ENCODE data around the gene DPM2.

DPM2 gene

GRCh38 chr9:127983847-127984289 is 46.2 kb upstream of the DPM2 start:
- peaks cover 11% of the 10 kb centered on the region; the same call in 1 of the 2 replicates for H3K79me2 ChIP-seq (ENCODE audit: insufficient read depth, low read length)
- H3K4me2 ChIP-seq (ENCODE audit: insufficient read depth, low read length) = no peak overlapping the region
- H3K4me1 ChIP-seq (ENCODE audit: insufficient read depth, low read length) = peaks cover 23% of the 10 kb centered on the region
- DNase-seq (no peak), ATAC-seq (ENCODE audit: insufficient read depth, low read depth) (no peak)
- H3K9me3 ChIP-seq (ENCODE audit: insufficient read depth, low read length, severe bottlenecking) = no peaks in the 10 kb centered on the region
- H3K36me3 ChIP-seq (ENCODE audit: insufficient read depth, low read length) = no peaks in the 10 kb centered on the region
- no peak overlapping the region for H2AFZ ChIP-seq (ENCODE audit: low read depth, low read length)
- no peaks in the 10 kb centered on the region for H3K27me3 ChIP-seq (ENCODE audit: insufficient read depth, low read length, poor library complexity)
- H3K27ac ChIP-seq (ENCODE audit: low read length) = no peak overlapping the region
- TF ChIP-seq CTCF (IDR thresholded peaks at IDR 0.05; ENCODE audit: borderline replicate concordance, extremely low read depth, low read length, poor library complexity, severe bottlenecking) = no peak
- TF ChIP-seq EZH2 (IDR thresholded peaks at IDR 0.05; ENCODE audit: borderline replicate concordance, low read depth, low read length, severe bottlenecking) = no peak
- H4K20me1 ChIP-seq (ENCODE audit: insufficient read depth, low read length) = peaks cover 7% of the 10 kb centered on the region; the same call in 1 of the 2 replicates
- no peak overlapping the region for H3K4me3 ChIP-seq (ENCODE audit: low read depth in 1 of 2, low read length in 2 of 2)
- no peak overlapping the region for H3K9ac ChIP-seq (ENCODE audit: low read depth, low read length)

DNA sequence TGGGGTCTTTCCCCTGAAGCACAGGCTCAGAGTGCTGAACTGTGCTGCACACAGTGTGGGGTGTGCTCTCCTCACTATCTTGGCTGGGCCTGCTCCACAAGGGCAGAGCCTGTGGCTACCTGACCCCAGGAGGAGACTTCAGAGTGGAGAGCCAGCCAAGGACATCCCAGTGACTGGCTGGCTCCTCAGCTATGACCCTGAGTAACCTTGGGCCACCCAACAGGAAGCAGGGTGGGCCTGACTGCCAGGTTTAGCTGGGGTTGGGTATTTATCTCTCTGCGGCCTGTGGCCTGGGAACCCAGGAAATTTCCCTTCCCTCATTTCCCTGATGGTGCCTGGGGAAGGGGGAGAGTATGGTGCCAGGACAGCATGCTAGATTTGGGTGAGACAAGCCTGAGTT is 45.3 kb upstream of the DPM2 start:
- Histone ChIP-seq H3K4me3 (ENCODE audit: low read depth in 1 of 2, low read length in 2 of 2) (no peak overlapping the region), H3K27ac (ENCODE audit: low read length) (no peak overlapping the region)
- no peak for DNase-seq

GRCh38 chr9:127981559-127982121 is 44.0 kb upstream of the DPM2 start:
- peak overlapping the region; percentile 69 for H3K9ac ChIP-seq (ENCODE audit: low read depth, low read length)
- H4K20me1 ChIP-seq (ENCODE audit: insufficient read depth, low read length) = peaks cover 22% of the 10 kb centered on the region
- peaks cover 44% of the 10 kb centered on the region for H3K4me1 ChIP-seq (ENCODE audit: insufficient read depth, low read length)
- peak overlapping the region; percentile 40 to 75; a peak in 3 of 4 replicates for H3K4me3 ChIP-seq (ENCODE audit: low read depth in 1 of 2, low read length in 2 of 2)
- DNase-seq (no peak), ATAC-seq (ENCODE audit: insufficient read depth, low read depth) (no peak)
- H3K79me2 ChIP-seq (ENCODE audit: insufficient read depth, low read length) = peaks cover 26% of the 10 kb centered on the region
- H3K36me3 ChIP-seq (ENCODE audit: insufficient read depth, low read length) = no peaks in the 10 kb centered on the region
- no peaks in the 10 kb centered on the region for H3K9me3 ChIP-seq (ENCODE audit: insufficient read depth, low read length, severe bottlenecking)
- peak overlapping the region; percentile 80 for H3K4me2 ChIP-seq (ENCODE audit: insufficient read depth, low read length)
- peak overlapping the region; percentile 80 for H3K27ac ChIP-seq (ENCODE audit: low read length)
- peak overlapping the region; percentile 77 for H2AFZ ChIP-seq (ENCODE audit: low read depth, low read length)
- no peaks in the 10 kb centered on the region for H3K27me3 ChIP-seq (ENCODE audit: insufficient read depth, low read length, poor library complexity)
- no peak for TF ChIP-seq CTCF (IDR thresholded peaks at IDR 0.05; ENCODE audit: borderline replicate concordance, extremely low read depth, low read length, poor library complexity, severe bottlenecking)
- no peak for TF ChIP-seq EZH2 (IDR thresholded peaks at IDR 0.05; ENCODE audit: borderline replicate concordance, low read depth, low read length, severe bottlenecking)

More for the DNA sequence above, 45.3 kb upstream of the DPM2 start:
- Histone ChIP-seq H3K9ac (ENCODE audit: low read depth, low read length) (no peak overlapping the region), H4K20me1 (ENCODE audit: insufficient read depth, low read length) (peaks cover 12% of the 10 kb centered on the region), H3K4me2 (ENCODE audit: insufficient read depth, low read length) (no peak overlapping the region), H3K4me1 (ENCODE audit: insufficient read depth, low read length) (peaks cover 33% of the 10 kb centered on the region), H3K79me2 (ENCODE audit: insufficient read depth, low read length) (peaks cover 15% of the 10 kb centered on the region), H2AFZ (ENCODE audit: low read depth, low read length) (no peak overlapping the region), H3K27me3 (ENCODE audit: insufficient read depth, low read length, poor library complexity) (no peaks in the 10 kb centered on the region), H3K36me3 (ENCODE audit: insufficient read depth, low read length) (no peaks in the 10 kb centered on the region), H3K9me3 (ENCODE audit: insufficient read depth, low read length, severe bottlenecking) (no peaks in the 10 kb centered on the region)
- TF ChIP-seq EZH2 (IDR thresholded peaks at IDR 0.05; ENCODE audit: borderline replicate concordance, low read depth, low read length, severe bottlenecking) = no peak
- no peak for TF ChIP-seq CTCF (IDR thresholded peaks at IDR 0.05; ENCODE audit: borderline replicate concordance, extremely low read depth, low read length, poor library complexity, severe bottlenecking)
- ATAC-seq (ENCODE audit: insufficient read depth, low read depth) = no peak

All from DND-41 (cell line).